SK-N-MC (cell line): ENCODE measurements around the gene PRR7.

Experiments used
- EZH2 ChIP-seq: fragments of 200-600 bp; sonication (generic); IDR thresholded peaks from one replicate; pipeline ENCODE4 v1.6.1; 2017; ENCODE audit warnings: antibody characterized with exemption
- FOXP2 ChIP-seq: optimal IDR thresholded peaks from 2 replicates; pipeline ENCODE3; 2011; ENCODE audit warnings: mild to moderate bottlenecking, moderate library complexity; ENCODE audit not compliant: insufficient read depth; ENCODE audit errors: extremely low read length, control extremely low read depth
- POLR2AphosphoS5 ChIP-seq: IDR thresholded peaks from 2 replicates; pipeline ENCODE4 v1.6.1; 2012; ENCODE audit warnings: mild to moderate bottlenecking, low read depth, low read length, borderline replicate concordance

DNA sequence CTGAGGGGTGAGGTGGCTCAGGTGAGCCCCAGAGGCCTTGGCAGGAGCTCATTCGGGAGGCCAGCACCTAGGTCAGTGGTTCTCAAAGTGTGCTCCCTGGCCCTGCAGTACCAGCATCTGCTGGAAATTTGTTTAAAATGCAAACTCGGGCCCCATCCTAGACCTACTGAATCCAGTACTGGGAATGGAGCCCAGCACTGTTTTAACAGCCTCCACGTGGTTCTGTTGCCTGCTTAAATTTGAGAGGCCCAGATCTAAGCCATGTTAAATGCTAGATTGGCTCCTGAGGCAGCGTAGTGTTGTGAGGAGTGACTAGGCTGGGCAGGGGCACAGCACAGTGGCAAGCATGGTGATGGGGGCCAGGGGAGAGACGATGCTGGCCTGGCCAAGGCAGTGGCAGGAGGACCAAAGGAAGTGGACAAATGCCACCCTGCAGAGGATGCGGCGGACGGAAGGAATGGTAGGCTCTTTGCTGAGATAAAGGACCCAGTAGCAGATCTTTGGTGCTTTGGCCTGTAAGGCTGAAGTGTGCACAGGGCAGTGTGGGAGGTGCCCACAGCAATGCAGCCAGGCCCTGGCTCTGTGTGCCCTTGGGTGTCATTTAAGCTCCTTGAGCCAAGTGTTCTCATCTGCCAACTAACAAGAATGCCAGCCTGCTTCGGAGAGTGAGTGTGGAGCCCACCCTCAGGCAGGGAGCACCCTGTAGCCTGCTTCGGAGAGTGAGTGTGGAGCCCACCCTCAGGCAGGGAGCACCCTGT, 4.2 kb downstream of the PRR7 start:
- no peak for TF ChIP-seq POLR2AphosphoS5
- no peak for TF ChIP-seq EZH2
- no peak for TF ChIP-seq FOXP2
